Measurements from ENCODE around the gene FAM222B.
"Not testable (repeated sequence)": the region's sequence is repeated elsewhere in the genome, so short reads cannot be mapped to it uniquely, and the experiment has no call there.

The FAM222B gene

DNA sequence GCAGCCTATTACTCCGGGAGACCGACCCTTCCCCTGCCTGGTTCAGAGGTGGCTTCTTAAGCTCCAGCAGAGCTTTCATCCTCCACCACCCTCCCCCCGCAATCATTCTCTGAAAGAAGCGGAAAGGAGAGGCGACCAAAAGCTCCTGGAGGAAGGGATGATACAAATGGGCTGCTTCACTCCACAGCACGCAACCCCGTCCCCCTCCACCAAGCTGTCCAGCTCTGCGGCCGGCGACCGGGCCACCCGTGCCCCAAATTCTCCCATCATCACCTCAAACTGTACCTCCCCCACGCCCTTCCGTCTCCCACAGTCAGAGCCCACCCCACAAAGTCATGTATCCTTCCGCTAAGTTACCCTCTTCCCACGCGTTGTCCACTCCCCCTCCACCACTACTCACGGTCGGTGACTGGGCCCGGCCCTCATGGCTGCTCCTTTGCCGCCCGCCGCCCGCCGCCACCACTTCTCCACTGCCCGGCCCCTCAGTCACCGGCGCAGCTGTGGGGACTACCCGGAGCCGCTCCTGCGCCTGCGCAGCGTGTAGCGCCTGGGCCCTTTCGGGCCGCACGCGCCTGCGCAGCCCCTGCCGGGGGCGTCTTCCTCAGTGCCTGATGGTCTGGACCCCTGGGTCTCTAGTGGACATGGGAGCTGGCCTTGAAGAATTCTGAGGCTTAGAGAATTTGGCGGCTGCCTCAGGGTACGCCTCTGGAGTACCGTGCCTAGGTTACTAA is at the start of gene FAM222B:
TSS of gene FAM222B (minus strand) at position 509 of the 731 bp plus-strand sequence. CDS start 76,123 bp downstream, outside the sequence.
- DNase-seq: peak; percentile 70 to 71

DNA sequence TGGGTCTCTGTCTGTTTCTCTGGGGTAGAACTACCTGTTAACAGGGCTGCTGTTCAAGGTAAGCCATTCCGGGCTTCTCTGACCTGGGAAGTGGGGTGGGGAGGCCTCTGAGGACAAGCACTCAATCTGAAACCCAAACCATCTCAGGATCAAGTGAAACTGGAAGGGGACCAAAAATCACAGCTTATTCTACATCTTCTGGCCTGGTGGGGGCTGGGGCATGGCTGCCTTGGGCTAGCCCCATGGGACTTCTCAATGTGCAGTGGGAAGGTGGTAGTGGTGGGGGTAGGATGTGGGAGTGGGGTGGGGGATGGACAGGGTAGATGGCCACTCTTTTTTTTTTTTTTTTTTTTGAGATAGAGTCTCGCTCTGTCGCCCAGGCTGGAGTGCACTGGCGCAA is 49.4 kb upstream of the FAM222B start:
- no peak for DNase-seq

DNA sequence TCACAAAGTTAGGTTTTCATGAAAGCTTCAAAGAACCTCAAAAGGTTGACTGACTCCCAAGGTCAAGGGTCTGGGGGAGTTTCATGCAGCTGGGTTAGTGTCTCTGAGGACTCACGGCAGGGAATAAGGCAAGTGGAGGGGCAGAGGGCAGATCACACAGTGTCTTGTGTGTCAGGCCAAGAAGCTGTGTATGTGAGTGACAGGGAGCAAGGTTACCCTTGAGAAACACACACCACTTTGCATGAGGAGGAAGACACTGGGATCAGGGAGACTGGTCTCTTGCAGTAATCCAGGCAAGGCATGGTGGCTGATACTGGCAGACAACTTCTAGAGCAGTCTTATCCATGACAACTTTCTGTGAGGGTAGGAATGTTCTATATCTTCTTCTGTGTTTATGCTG is 48.6 kb upstream of the FAM222B start:
- no peak for DNase-seq

- no peak for DNase-seq
These were observed 47.4 kb upstream of the FAM222B start for GRCh38 chr17:28889996-28890395.

DNA sequence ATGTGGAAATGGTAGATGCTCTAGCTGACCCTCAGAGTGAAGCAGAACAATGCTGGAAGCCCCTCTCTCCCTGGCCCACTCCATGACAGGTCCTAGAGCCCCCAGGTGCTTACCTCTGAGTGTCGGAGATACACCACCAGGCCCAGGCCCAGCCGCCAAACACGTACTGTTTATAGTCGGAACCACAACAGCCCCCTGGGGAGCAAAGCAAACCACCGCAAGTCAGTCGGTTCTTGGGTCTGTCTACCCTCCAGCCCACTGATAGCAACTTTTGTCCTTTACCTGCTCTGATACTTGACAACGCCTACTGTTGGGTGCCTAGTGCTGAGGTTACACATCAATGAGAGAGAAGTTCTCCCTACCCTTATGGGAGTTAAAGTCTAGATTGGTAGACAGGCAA is 46.2 kb upstream of the FAM222B start:
- no peak for DNase-seq

- DNase-seq: no peak
These were observed 45.4 kb upstream of the FAM222B start for GRCh38 chr17:28887871-28888471.

DNA sequence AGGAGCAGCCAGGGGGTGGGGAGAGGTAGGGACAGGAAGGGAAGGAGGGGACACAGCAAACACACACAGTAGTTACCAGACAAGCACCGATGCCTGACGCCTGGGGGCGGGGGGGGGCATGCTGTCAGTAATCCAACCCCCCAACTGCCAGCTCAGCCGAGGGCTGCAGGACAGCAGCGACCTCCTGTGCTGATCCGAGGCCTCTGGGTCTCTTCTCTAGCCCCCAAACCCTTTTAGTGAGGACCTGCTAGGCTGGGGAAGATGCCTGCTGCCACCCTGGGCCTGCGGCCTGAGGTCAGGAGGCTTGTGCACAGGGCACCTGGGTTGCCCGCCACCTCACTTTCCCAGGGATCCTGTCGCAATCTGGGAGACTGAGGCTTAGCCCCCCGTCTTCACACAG is 43.4 kb upstream of the FAM222B start:
- no peak for DNase-seq

GRCh38 chr17:28885363-28885762 is 42.8 kb upstream of the FAM222B start:
- no peak for DNase-seq

- no peak for DNase-seq
These were observed 41.5 kb upstream of the FAM222B start for GRCh38 chr17:28883967-28884702.

GRCh38 chr17:28882154-28882895 is 39.7 kb upstream of the FAM222B start:
- no peak for DNase-seq

GRCh38 chr17:28881533-28882056 is 39.0 kb upstream of the FAM222B start:
- no peak for DNase-seq

DNA sequence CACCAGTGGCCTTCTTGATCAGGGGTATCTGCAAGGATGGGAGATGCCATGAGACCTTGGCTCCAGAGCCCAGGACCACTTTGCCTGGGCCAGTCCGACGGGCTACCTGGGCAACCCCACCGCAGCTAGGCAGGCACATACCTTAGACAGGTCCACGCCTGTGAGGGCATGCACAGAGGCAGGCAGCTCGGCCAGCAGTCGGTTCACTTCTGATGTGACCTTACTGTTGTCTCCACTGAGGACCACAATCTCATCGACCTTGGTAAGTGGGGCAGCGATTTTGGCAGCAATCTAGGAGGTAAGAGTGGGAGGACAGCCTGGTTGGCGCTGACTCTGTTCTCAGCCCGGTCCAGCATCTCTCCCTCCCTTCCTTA is 38.0 kb upstream of the FAM222B start:
- no peak for DNase-seq

GRCh38 chr17:28879886-28880571 is 37.4 kb upstream of the FAM222B start:
- no peak for DNase-seq

- DNase-seq: peak in 1 of 2 experiments; percentile 31
These were observed 36.4 kb upstream of the FAM222B start for GRCh38 chr17:28878981-28879380.

GRCh38 chr17:28878158-28878910 is 35.7 kb upstream of the FAM222B start:
- DNase-seq: no peak

DNA sequence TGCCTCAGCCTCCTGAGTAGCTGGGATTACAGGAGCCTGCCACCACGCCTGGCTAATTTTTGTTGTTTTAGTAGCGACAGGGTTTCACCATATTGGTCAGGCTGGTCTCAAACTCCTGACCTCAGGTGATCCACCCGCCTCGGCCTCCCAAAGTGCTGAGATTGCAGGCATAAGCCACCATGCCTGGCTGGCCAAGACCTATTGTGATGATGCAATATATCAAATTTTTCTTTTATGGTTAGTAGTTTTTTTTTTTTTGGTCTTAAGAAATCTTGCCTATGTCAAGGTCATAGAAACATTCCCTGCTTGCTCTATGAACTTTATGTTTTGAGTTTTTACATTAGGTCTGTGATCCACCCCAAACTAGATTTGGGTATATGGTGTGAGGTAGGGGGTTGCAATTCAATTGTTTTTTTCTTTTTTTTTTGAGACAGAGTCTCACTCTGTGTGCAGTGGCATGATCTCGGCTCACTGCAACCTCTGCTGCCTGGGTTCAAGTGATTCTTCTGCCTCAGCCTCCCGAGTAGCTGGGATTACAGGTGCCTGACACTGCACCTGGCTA is 34.6 kb upstream of the FAM222B start:
- DNase-seq: not testable (repeated sequence)

GRCh38 chr17:28875848-28876550 is 33.4 kb upstream of the FAM222B start:
- no peak for DNase-seq

GRCh38 chr17:28874750-28875149 is 32.2 kb upstream of the FAM222B start:
- DNase-seq: no peak

GRCh38 chr17:28873839-28874238 is 31.2 kb upstream of the FAM222B start:
- no peak for DNase-seq

GRCh38 chr17:28871056-28871579 is 28.5 kb upstream of the FAM222B start:
- peak; percentile 7 to 22 for DNase-seq

Measured in Kasumi-1 (cell line).